Colon (tissue), 2 donors: ENCODE data around the gene LRRC8B.
A peak's percentile ranks its signal among the peaks of the same experiment; 100 is the strongest.

ENCODE experiments used
- FAIRE-seq: peaks from 2 replicates; lab custom pipeline; 2012; peaks lifted over from hg19 to GRCh38; lab: Jason Lieb, UNC
- donor health status: control.
- donor health status: control.

Gene LRRC8B

GRCh38 chr1:89548122-89548857, 23.7 kb downstream of the LRRC8B start:
- FAIRE-seq: peak; percentile 33

- FAIRE-seq: no peak
Observed at GRCh38 chr1:89550995-89551394, 26.4 kb downstream of the LRRC8B start.

- peak; percentile 93 for FAIRE-seq
Observed at GRCh38 chr1:89552471-89553081, 27.9 kb downstream of the LRRC8B start.

GRCh38 chr1:89553157-89553556, 28.5 kb downstream of the LRRC8B start:
- no peak for FAIRE-seq

- FAIRE-seq: no peak
Observed at GRCh38 chr1:89555550-89555949, 30.9 kb downstream of the LRRC8B start.

- no peak for FAIRE-seq
Observed at GRCh38 chr1:89556726-89557444, 32.3 kb downstream of the LRRC8B start.

- FAIRE-seq: no peak
Observed at GRCh38 chr1:89557445-89557825, 32.8 kb downstream of the LRRC8B start.

GRCh38 chr1:89557956-89558355, 33.3 kb downstream of the LRRC8B start:
- FAIRE-seq: no peak

- FAIRE-seq: no peak
Observed at GRCh38 chr1:89563957-89564604, 39.5 kb downstream of the LRRC8B start.

- FAIRE-seq: no peak
Observed at GRCh38 chr1:89565521-89565920, 40.9 kb downstream of the LRRC8B start.

- no peak for FAIRE-seq
Observed at GRCh38 chr1:89566761-89567174, 42.1 kb downstream of the LRRC8B start.

- FAIRE-seq: no peak
Observed at GRCh38 chr1:89567797-89568196, 43.2 kb downstream of the LRRC8B start.

GRCh38 chr1:89573410-89573809, 48.8 kb downstream of the LRRC8B start:
- no peak for FAIRE-seq

GRCh38 chr1:89574621-89575020, 50.0 kb downstream of the LRRC8B start:
- FAIRE-seq: no peak

GRCh38 chr1:89575207-89575606, 50.6 kb downstream of the LRRC8B start:
- no peak for FAIRE-seq

GRCh38 chr1:89576013-89576412, 51.4 kb downstream of the LRRC8B start:
- no peak for FAIRE-seq

GRCh38 chr1:89578151-89578550, 53.5 kb downstream of the LRRC8B start:
- FAIRE-seq: peak; percentile 28

GRCh38 chr1:89578946-89579684, 54.5 kb downstream of the LRRC8B start:
- FAIRE-seq: no peak

GRCh38 chr1:89580036-89580435, 55.4 kb downstream of the LRRC8B start:
- FAIRE-seq: no peak

- no peak for FAIRE-seq
Observed at GRCh38 chr1:89581859-89582258, 57.2 kb downstream of the LRRC8B start.

- no peak for FAIRE-seq
Observed at GRCh38 chr1:89582571-89582970, 57.9 kb downstream of the LRRC8B start.

- FAIRE-seq: no peak
Observed at GRCh38 chr1:89584211-89584610, 59.6 kb downstream of the LRRC8B start.
